ENCODE data around the gene LRMDA. TPM values are rescaled to one million over a fixed set of nuclear protein-coding genes. Genes with fewer than 3 reads are reported as not detected.
"Not testable (repeated sequence)": the region's sequence is repeated elsewhere in the genome, so short reads cannot be mapped to it uniquely, and the experiment has no call there.

Gene LRMDA
- total RNA-seq, 1 donor from 2014 or later: 6.3 TPM

DNA sequence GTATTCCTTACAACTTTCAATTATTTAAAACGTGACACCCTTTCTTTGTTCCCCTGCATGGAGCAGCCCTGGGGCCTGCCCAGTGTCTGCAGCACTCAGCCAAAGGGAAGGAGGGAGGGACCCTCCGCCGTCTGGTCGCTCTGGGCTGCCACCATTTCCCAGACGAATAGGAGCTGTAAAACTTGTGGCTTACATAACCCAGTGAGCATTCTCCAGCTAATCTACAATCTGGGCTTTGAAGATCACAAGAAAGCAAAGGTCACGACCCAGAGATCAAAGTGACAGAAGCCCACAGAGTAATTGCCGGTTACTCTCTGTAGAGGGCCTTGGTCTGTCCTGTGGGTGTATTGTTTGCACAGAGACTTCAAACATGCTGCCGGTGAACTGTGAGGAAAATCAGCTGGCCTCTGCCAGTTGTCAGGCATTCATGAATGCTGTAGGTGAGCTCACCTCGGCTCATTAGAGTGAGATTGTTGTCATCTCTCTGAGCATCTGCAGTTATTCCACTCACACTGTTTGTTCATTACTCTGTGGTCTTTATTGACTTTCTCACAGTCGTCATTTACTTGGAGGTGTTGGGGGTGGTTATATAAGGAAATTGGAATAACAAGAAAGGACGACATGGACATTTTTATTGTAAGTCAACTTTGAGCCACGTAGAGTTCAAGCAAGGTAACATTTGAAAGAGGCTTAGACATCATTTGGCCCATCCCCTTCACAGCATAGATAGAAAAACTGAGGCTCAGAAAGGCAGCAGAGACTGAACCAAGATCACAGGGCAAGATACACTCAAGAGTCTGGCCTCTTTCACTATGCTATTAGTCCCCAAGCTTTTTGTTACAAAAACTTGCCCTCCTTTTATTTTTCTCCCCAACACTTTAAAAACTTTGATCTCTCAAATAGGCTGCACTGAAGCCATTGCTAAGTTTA is 619.8 kb downstream of the LRMDA start:
- no peak for DNase-seq

DNA sequence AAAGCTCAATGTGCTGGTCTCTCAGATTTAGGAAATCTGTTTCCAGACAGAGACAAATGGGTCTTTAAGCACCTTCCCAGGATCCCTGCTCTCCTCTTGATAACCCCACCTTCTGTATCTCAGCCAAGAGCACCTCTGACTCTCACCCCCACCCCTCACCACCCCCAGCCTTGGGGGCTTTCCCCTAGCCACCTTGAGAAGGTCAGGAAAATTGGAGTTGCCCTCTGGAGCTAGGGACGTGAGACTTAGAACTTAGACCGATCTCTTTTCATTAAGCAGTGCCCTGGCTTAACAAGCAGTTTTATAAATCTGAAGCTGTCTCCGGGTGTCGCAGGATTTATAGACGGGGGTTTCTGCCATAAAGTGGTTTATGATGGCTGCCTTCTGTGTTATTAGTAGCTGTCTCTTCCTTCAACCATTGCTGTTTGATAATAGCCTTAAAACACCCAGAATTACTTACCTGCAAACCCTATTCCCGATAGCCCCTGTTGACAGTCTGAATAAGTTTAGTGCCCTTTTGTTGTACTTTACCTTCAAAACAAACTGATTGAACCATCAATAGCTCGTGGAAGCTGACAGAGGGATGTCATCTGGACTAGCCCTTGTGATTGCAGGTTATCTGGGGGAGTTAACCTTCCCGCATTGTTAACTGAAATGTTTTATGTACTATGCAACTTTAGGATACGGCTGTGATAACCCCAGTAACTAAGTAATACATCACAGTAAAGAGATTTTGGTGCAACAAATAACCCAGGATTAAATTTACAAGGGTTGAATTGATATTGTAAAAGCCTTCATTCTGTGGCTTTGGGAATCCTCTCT is 621.5 kb downstream of the LRMDA start:
- DNase-seq: no peak

DNA sequence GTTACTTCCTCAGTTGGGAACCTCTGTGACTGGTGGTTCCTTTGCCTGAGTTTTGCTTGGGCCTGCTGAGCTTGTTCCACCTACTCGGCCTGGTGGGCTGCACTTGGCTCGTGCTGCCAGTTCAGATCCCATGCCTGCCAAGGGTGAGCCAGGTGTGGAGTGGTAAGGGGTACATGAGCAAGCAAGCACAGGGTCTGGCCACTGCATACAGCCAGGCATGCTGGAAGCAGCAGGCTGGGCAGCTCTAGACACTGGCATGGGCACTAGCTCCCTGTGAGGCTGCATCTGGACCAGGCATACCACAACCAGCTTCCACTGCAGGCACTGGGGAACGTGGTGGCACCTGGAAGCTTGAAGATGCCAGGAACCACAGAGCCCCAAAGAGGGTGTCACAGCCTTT is 624.0 kb downstream of the LRMDA start:
- no peak for DNase-seq

DNA sequence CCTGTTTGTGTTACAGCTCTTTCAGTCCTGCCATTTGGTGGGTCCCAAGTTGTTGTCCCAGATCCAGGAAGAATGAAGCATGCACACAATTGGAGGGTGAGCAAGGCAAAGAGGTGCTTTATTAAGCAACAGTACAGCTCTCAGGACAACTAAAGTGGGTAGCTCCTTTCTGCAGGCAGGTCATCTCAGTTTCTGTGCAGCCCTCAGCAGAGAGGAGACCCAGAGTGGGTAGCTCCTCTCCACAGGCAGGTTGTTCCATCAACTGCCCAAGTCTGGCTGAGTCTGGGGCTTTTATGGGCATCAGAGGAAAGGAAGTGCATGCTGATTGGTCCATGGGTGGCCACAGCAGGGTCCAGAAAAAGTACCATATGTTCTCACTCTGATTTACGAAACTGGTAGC is 624.5 kb downstream of the LRMDA start:
- no peak for DNase-seq

DNA sequence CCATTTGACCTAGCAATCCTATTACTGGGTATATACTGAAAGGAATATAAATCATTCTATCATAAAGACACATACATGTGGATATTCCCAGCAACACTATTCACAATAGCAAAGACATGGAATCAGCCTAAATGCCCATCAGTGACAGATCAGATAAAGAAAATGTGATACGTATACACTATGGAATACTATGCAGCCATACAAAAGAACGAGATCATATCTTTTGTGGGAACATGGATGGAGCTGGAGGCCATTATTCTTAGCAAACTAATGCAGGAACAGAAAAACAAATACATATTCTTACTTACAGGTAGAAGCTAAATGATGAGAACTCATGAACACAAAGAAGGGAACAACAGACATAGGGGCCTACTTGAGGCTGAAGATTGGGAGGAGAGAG is 629.6 kb downstream of the LRMDA start:
- DNase-seq: not testable (repeated sequence)

DNA sequence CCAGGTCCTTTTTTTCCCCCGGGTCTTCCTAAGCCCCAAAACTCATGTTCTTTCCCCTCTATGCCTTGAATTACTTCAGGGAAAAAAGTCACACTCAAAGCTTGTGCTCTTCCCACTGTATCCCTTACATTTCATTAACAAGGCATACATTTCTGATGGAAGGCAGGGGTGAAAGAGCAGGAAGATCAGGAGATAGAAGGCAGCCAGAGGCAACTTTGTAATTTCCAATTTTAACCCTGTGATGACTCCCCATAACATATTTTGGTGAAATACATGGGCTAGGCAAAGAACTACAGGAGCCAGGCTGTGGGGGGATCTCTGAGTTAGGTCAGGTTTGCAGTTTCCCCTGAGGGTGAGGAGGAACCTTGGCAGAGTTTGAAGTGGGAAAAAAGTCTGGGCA is 635.0 kb downstream of the LRMDA start:
- DNase-seq: no peak

DNA sequence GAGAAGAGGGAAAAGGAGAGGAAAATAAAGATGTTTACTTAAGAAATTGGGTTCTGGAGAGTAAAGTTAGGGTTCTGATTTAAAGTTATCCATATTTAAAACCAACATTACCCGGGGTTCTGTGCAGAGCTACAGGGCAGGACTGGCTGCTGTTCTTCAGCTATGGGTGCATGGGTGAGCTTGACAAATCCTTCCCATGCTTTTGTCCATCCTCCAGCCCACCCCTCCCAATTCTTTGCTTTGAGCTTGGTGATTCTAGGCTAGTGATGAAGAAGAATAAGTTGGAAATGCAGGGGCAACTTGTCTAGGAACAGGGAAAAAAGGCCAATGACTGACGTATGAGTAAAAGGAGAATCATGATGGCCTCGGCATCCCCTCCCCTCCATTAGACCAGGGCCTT is 636.0 kb downstream of the LRMDA start:
- no peak for DNase-seq

DNA sequence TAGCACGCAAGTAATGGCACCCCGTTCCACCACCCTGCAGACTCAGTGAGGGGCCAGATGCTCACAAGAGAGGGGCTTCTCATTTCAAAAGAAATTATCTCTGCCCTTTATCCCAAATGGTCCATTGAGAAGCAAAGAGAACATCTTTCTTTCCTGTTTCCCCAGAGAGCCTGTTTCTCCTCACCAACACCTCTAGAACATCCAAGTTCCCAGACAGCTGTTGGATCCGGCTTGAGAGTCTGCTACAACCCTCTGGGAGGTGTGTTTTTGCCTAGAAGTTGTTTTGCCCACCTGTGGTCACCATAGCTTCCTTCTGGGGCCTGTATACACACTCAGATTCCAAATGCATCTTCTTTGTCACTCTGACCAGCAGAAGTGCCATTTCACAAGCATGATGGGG is 637.4 kb downstream of the LRMDA start:
- no peak for DNase-seq

DNA sequence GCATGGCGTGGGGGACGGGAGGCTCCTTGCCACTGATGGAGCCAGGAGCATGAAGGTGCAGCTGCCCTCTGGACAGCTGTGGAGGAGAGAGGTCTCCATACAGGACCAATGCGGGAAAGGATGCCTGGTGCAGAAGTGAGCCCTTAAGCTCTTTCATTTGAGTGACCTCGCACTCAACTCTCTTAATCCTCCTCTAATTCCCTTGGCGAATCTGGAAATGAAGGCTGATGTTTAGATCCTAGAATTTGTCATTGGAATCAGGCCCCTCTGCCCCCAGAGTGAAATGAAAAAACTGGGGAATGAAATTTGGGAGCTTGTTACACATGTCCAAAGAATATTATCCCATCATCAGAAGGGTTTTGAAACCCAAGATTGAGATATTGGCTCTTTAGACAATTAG is 639.5 kb downstream of the LRMDA start:
- peak; percentile 42 for DNase-seq

DNA sequence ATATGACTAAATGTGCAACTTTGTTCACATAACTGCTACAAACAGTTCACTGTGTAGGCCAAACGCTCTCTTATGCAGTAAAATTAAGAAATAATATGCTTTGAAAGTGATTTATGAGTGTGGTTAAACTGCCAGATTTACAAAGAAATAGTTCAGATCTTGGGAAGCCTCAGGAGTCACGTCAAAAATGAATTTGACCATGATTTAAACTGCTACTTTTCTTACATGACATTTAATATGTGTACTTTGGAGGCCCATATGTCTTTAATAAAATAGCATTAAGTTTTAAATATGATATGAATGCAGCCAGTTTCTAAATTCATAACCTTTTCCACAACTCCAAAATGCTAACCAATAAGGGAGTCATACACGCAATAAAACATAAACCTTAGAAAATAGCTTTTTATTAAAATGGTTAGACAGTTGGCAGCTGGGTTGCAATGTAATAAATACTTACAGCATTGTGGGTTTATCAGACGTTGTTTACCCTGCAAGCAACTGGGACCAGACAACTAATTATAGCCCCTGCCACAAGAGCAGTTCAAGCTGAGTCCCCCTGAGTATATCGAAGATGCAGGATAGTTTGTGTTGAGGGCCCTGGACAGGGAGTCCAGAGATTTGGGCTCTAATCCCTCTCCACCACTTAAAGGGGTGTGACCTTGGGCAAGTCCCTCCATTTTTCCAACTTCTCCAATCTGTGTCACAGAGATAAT is 640.4 kb downstream of the LRMDA start:
- peak; percentile 32 for DNase-seq

DNA sequence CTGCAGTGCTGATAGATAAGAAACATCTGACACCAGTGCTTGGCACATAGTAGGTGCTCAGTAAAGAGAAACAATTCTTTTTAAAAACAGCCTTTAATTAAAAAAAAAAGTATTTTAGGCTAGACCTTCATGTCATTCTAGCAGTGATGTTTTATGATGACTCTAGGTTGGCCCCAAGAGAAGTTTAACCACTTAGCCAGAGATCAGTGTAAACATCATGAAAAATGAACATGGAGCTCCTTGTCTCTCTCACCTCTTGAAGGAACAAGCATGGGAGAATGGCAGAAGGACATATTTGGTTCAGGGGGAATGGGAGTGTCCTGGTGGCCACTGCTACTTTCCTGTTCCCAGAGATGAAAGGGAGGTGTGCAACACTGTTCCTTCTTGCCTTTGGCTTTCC is 641.0 kb downstream of the LRMDA start:
- DNase-seq: no peak

DNA sequence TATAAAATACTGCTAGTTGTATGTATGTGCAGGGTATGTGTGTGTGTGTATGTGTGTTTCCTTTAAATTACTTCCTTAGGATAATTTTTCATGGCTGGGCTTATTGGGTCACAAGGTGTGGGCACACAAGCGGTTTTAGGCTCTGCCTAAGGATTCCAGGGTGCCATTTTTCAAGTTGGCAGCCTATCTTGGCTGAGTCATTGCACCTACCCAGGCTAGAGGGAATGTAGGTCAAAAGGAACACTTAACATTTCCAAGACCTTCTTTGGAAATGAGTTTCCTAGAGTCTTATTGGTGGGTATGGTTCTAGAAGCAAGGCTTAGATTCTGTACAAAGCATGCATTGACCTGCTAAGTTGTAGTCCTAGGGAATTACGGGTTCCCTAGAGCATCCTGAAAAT is 642.1 kb downstream of the LRMDA start:
- no peak for DNase-seq

DNA sequence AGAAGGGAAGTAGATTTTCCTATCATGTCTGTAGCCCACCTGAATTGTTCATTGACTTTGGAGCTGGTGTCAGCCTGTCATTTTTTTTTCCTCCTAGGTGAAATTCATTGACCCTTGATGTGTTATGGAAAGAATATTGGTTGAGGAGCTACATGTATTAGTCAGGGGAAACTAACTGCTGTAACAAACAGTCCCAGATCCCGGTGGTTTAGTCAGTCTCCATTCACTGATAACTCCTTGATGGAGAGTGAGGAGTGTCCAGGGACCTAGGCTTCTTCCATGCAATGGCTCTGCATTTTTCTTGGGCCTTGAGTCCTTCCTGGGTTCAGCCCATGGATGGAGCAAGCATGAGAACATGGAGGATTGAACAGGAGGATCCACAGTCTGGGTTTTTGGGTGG is 643.2 kb downstream of the LRMDA start:
- DNase-seq: no peak

DNA sequence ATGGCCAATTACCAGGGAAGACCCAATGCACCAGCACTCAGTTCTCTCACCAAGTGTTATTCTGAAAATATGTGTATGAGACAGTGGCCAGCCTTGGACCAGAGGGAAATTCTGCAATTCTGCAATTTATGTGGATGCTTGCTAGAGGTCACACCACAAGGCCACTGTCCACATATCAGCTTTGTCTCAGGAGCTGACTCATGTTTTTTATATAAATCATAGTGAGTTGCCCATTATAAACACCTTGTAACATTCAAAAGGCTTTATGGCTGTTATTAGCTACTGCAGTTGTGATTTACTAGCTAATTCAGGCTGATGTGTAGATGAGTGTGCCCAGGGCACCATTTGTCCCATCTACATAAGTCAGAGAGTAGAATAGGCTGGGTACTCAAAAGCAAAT is 649.0 kb downstream of the LRMDA start:
- no peak for DNase-seq

DNA sequence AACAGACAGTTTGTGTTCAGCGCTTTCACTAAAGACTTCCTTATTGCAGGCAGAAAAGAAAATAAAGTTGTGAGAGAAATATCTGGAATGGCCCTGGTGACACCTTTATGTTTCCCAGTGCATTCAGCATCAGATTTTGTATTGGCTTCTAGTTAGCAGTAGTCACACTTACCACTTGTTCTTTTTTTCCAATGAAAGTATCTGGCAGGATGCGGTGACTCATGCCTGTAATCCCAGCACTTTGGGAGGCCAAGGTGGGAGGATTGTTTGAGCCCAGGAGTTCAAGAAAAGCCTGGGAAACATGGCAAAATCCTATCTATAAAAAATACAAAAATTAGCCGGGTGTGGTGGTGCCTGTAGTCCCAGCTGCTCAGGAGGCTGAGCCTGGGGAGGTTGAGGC is 649.6 kb downstream of the LRMDA start:
- DNase-seq: no peak

DNA sequence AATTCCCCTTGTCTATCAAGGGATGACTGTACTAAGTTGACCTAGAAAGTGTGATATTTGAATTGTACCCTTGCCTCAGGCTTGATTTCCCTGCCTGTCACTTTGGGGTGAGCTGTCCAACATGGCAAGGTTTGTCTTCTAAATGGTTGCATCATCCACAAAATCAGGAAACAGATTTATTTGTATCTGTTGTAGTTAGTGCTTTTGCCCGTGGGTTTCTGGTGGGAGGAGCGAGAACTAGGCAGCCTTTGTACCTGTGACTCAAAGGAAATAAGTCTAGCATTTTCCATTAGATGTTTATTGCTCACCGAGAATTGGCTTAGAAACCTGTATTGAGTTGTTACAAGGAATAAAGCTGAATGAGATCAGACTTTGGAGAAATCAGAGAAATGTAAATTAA is 650.8 kb downstream of the LRMDA start:
- DNase-seq: no peak

DNA sequence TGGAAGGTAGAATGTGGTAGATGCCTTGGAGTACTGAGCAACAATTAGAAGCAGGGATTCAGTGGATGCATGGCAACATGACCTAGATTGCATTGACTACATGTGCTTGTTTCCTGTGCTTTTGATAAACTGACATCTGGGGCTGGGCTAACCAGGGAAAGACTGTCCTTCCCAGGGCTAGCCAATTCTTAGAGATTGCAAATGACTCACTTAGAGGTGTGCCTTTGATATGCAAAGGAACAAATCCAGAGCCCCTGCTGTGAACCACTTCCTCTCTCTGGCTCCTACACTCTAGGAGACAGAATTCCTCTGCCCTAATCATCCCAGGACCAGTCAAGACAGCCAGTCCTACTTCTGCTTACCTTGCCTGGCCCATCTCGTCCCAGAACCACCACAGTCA is 651.5 kb downstream of the LRMDA start:
- no peak for DNase-seq

DNA sequence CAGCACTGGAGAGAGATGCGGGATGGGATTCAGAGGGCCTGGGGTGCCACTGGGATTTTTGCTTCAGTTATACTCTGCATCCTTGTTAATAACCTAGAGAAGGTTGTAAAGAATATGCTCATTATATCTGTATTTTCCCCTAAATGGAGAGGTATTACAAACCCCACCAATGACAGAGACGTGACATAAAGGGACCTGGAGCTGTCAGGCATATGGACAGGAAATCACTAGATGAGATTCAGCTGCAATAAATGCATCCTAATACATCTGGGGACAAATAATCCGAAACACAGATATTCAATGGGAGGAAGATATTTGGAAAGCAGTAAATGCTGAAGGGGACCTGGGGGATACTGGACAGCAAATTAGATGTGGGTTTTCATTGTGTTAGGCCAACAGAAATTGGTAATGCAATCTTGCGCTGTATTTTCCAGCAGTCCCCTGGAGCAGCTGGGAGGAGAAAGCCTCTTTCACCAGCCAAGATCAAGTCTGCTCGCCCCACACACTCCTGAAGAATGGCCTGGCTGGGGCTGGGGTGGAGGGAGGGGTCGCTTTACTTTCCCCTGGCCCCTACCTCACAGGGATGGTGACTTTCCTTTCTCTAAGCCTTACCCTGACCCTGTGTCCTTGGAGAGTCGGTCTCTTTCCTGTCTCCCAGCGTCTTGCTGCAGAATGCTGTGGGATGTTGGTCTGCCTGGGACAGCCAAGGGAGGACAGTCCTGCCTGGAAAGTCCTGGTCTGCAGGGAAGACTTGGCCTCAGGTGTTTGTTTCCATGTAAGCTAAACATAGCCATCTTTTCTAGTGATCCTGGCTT is 653.8 kb downstream of the LRMDA start:
- DNase-seq: peak; percentile 50

DNA sequence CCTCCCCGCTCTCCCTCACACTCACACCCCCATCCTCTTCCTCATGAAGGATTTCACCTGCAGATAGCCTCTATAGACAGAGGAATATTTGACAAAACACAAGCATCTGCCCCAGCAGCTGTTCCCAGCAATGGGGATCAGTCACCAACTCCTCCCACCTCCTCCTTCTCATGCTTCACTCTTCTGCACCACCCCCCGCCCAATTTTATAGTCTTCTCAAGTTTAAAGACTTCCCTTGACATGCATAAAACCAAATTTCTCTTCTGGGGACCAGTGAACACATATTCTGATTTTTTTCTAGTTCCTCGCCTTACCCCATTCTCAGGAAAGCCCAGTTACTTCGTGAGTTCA is 654.4 kb downstream of the LRMDA start:
- peak; percentile 53 for DNase-seq

DNA sequence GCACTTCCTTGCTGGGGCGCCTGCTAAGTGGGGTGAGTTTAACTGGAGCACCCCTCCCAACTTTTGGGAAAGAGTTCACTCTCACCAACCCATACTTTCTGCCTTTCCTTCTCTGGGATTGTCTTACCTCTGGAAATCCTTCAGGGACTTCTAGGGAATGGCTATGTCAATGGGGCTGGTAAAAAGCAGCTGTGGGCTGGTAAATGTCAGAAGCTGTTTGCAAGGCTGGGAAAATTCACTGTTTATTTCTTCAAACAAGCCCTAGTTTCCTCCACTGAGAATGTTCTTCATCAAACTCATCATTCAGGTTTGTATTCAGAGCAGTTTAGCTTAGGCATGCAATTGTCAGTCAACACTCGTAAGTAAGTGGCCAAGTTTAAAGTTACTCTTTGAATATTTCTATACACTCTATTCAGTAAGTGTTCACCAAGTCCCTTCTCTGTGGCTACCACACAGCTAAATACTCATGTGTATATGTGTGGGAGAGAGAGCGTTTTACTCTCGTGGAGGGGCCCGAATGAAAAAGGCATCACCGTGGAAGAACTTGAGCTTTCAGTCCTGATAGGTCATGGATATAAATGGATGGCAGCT is 654.8 kb downstream of the LRMDA start:
- no peak for DNase-seq

DNA sequence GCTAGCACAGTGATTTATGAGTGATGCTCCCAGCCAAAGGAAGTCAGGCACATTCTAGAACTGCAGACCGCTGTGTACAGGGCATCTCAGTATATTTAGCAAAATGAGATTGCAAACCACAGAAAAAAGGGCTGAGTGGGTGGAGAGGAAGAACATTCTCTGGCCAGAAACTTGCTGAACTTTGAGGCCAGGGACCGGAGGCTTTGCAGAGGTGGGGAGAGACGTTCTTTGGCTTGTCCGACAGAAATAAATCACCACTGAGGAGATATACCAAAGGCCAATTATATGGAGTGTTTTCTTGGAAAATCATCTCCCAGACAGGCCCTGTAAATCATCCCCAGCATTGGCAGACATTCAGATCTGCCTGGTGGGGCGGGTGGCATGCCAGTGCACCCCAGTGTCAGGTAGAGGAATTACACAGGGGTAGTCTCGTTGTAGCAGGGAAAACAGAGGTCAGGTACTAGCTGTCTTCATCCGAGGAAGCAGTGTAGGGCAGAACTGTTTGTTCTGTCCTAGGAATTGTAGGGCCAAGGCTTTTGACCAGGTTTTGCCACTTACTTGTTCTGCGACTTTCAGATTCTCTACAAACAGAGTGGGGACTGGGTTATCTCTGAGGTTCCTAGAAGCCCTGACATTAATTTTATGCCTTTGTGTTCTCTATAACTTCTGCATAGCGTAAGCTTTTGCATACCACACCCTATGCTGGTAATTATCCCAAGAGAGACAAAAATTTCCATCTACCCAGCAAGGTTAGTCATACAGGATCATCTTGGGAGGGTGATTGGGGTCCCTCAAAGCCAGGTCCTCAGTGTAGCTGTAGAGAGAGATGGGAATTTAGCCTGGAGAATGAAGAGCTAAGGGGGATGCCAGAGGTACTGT is 655.6 kb downstream of the LRMDA start:
- peak; percentile 85 for DNase-seq
